Stimulated activated CD8-positive, alpha-beta memory T cell treated with anti-CD3 and anti-CD28 coated beads, Interleukin-7, amount 100 ng/mL, for 24 hours (primary cell): ENCODE results near the gene MLXIPL.
"Not testable (repeated sequence)": the region's sequence is repeated elsewhere in the genome, so short reads cannot be mapped to it uniquely, and the experiment has no call there.

Source experiments
- DNase-seq: peaks from one replicate; pipeline ENCODE4 v3.0.0-alpha.2; 2020; ENCODE audit warnings: low read depth

MLXIPL gene

GRCh38 chr7:73612598-73613269, 11.6 kb downstream of the MLXIPL start:
- no peak for DNase-seq

- DNase-seq = no peak
Measured at GRCh38 chr7:73611017-73611555, 13.2 kb downstream of the MLXIPL start.

- DNase-seq = no peak
Measured at GRCh38 chr7:73610105-73610504, 14.2 kb downstream of the MLXIPL start.

- DNase-seq = not testable (repeated sequence)
Measured at GRCh38 chr7:73607692-73607983, 16.7 kb downstream of the MLXIPL start.

GRCh38 chr7:73606801-73607691, 17.3 kb downstream of the MLXIPL start:
- DNase-seq = peak; percentile 48

- DNase-seq = no peak
Measured at GRCh38 chr7:73605601-73606220, 18.6 kb downstream of the MLXIPL start.

- DNase-seq = no peak
Measured at GRCh38 chr7:73602721-73603651, 21.3 kb downstream of the MLXIPL start.

- DNase-seq = no peak
Measured at GRCh38 chr7:73599916-73600315, 24.4 kb downstream of the MLXIPL start.

GRCh38 chr7:73599151-73599882, 25.0 kb downstream of the MLXIPL start:
- no peak for DNase-seq

GRCh38 chr7:73597978-73598782, 26.1 kb downstream of the MLXIPL start:
- no peak for DNase-seq

- no peak for DNase-seq
Measured at GRCh38 chr7:73596191-73597065, 27.9 kb downstream of the MLXIPL start.

GRCh38 chr7:73595358-73595757, 29.0 kb downstream of the MLXIPL start:
- DNase-seq = no peak

- no peak for DNase-seq
Measured at GRCh38 chr7:73593207-73594045, 30.9 kb downstream of the MLXIPL start.

- DNase-seq = no peak
Measured at GRCh38 chr7:73586911-73587310, 37.4 kb downstream of the MLXIPL start.

GRCh38 chr7:73585196-73585595, 39.1 kb downstream of the MLXIPL start:
- no peak for DNase-seq

- DNase-seq = no peak
Measured at GRCh38 chr7:73582664-73583202, 41.6 kb downstream of the MLXIPL start.

- DNase-seq = not testable (repeated sequence)
Measured at GRCh38 chr7:73581006-73581405, 43.3 kb downstream of the MLXIPL start.
